ENCODE measurements around the gene HIGD2A.

HIGD2A gene, protein sequence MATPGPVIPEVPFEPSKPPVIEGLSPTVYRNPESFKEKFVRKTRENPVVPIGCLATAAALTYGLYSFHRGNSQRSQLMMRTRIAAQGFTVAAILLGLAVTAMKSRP

DNA sequence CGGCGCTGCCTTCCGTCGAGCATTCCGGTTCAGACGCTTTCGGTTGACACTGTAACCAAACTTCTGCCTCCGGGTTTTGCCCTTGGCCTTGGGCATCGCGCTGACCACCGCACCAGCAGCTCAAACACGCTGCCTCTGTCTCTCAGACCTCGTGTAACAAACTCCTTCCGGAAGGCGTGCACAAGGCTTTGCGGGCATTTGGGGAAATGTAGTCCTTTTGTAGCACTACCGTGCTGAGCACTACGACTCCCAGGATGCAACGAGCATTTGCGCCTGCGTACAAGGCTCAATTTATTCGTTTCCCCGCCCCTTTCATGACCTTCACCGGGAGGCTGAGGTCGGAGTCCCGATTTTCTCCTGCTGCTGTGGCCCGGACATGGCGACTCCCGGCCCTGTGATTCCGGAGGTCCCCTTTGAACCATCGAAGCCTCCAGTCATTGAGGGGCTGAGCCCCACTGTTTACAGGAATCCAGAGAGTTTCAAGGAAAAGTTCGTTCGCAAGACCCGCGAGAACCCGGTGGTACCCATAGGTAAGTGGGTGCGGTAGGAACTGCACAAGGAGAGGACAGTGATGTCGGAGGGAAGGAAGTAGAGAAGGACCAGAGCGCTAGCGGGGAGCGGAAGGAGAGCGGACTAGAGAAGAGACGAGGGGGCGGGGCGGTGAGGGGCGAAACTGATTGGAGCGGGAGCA lies at the start of gene HIGD2A, which contains the start of gene NOP16:
Gene HIGD2A (plus strand): TSS at position 308 of the 691 bp plus-strand sequence. CDS start 69 bp downstream, at position 377.
Gene NOP16 (minus strand): TSS at position 155 of the 691 bp plus-strand sequence. CDS start 59 bp downstream, at position 96.
- H3K4me3 ChIP-seq (ENCODE audit: low read depth, low read length) = peak within 1 kb of the TSS; percentile 91
- in situ Hi-C loops (cut with HindIII; ENCODE audit: low sequenced_read_pairs) = no loop called here
- peak; percentile 99 for DNase-seq (ENCODE audit: low read depth, low spot score)
- TF ChIP-seq, protein P1, sequence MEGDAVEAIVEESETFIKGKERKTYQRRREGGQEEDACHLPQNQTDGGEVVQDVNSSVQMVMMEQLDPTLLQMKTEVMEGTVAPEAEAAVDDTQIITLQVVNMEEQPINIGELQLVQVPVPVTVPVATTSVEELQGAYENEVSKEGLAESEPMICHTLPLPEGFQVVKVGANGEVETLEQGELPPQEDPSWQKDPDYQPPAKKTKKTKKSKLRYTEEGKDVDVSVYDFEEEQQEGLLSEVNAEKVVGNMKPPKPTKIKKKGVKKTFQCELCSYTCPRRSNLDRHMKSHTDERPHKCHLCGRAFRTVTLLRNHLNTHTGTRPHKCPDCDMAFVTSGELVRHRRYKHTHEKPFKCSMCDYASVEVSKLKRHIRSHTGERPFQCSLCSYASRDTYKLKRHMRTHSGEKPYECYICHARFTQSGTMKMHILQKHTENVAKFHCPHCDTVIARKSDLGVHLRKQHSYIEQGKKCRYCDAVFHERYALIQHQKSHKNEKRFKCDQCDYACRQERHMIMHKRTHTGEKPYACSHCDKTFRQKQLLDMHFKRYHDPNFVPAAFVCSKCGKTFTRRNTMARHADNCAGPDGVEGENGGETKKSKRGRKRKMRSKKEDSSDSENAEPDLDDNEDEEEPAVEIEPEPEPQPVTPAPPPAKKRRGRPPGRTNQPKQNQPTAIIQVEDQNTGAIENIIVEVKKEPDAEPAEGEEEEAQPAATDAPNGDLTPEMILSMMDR (IDR thresholded peaks at IDR 0.05; ENCODE audit: low read depth, low read length) = no peak

DNA sequence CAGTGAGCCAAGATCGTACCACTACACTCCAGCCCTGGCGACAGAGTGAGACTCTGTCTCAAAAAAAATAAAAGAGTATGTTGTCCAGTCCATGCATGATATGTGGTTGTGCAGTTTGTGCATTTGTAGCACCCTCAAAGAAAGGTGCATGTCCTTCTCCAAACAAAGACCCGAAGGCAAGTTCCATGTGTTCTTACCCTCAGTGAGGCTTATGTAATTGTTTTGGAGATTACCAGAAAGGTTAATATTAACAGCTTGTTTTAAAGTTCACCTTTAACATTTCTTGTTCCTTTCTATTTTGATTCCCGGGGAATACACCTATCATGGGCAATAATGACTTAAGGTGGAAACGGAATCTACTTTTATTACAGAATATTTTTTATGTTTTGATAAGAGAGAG lies 49.2 kb upstream of the HIGD2A start:
- TF ChIP-seq, protein P1 (IDR thresholded peaks at IDR 0.05; ENCODE audit: low read depth, low read length) = no peak
- no peak overlapping the region for H3K4me3 ChIP-seq (ENCODE audit: low read depth, low read length)
- in situ Hi-C loops (cut with HindIII; ENCODE audit: low sequenced_read_pairs) = no loop called here
- DNase-seq (ENCODE audit: low read depth, low spot score) = no peak

DNA sequence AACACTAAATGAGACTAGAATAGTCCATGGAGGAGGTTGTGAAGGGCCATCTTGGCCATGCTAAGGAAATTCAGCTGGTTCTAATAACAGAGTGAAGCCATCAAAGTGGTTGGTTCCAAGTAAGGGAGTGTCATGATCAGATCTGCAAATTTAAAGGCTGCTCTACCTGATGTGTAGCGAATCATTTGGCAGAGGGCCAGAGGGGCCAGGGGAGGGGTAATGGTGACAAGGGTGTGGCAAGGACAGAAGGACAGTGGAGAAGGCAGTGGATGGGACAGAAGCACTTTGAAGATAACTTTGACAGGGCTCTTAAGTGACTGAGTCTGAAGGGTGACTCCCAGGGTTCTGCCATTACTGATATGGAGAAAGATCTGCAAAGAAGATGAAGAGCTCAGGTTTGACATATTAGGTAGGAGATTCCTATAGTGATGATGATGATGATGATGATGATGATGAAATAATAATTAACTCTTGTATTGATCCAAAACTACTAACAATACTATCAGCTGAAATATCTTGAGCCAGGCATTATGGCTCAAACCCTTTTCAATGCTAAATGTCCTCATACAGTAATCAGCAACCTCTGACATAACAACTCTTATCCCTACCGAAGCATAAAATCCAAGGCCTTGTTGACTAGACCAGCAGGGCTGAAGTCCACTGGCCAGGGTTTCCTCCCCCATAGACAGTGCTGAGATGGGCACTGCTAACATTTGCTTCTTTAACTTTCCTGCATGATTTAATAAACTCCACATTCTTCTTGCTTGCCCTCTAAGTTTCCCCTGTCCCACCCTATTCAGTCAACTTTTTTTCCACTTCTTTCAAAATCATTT lies 47.0 kb upstream of the HIGD2A start:
- no peak for DNase-seq (ENCODE audit: low read depth, low spot score)
- H3K4me3 ChIP-seq (ENCODE audit: low read depth, low read length) = no peak overlapping the region
- TF ChIP-seq, protein P1 (IDR thresholded peaks at IDR 0.05; ENCODE audit: low read depth, low read length) = no peak
- in situ Hi-C loops (cut with HindIII; ENCODE audit: low sequenced_read_pairs) = no loop called here

DNA sequence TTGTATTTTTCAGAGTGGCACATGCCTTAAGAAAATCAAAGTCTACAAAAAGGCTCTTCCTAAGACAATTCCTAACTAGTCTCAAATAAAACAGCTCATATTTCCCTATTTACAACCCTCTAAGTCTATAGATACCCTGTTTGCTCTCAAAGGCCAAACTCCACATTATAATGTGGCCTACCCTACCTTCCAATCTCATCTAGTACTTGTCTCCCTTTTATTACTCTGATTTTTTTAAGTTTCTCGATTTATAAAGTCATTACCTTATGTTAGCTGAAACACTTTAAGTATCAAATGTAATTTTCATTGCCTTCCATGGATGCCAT lies 46.4 kb upstream of the HIGD2A start:
- DNase-seq (ENCODE audit: low read depth, low spot score) = no peak
- TF ChIP-seq, protein P1 (IDR thresholded peaks at IDR 0.05; ENCODE audit: low read depth, low read length) = no peak
- in situ Hi-C loops (cut with HindIII; ENCODE audit: low sequenced_read_pairs) = no loop called here
- H3K4me3 ChIP-seq (ENCODE audit: low read depth, low read length) = no peak overlapping the region

DNA sequence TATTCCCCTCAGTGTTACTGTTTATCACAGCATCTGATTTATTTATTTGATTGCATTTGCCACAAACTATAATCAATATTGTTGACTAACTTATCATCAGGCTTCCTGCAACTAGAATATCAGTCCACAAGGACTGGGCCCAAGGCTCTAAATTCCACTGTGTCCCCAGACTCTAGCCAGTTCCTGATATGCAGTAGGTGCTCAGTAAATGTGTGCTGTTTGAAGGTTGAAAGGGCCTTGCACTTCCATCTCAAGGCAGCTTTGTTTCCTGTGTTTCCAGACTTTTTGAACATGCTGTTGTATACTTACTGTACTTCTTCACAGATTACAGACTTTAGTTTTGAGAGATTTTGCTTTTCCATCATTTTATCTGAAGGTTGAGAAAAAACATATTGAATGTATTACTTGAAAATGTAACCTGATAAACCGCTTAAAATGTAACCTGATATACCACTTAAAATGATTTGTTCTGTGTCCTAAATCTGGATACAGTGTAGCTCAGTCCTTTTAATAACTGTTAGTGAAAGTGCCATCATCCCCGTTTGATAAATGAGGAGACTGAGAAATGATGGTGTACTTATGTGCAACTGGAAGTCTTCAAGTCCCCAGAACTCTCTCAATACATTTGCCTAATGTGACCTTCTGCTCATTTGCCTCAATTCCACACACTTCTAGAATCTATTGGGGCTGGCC lies 45.6 kb upstream of the HIGD2A start:
- in situ Hi-C loops (cut with HindIII; ENCODE audit: low sequenced_read_pairs) = no loop called here
- TF ChIP-seq, protein P1 (IDR thresholded peaks at IDR 0.05; ENCODE audit: low read depth, low read length) = no peak
- no peak for DNase-seq (ENCODE audit: low read depth, low spot score)
- no peak overlapping the region for H3K4me3 ChIP-seq (ENCODE audit: low read depth, low read length)

DNA sequence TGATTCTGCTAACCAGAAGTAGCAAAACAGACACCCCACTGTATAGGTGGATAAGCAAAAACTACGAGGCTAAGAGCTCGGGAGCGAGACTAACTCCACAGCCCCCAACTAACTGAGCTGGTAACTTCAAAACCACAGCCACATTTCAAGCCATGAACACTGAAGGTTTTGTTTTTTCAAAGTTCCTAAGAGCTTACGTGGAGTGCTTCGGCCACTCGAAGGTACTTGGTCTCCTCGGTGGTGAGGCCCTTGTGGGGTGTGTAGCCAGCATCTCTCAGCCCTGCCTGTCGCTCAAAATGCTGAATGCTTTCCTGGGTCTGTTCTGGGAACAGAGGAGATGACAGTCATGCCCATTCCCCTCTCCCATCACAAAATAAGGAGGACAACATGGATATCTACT lies 38.1 kb upstream of the HIGD2A start:
- TF ChIP-seq, protein P1 (IDR thresholded peaks at IDR 0.05; ENCODE audit: low read depth, low read length) = no peak
- H3K4me3 ChIP-seq (ENCODE audit: low read depth, low read length) = no peak overlapping the region
- no peak for DNase-seq (ENCODE audit: low read depth, low spot score)
- in situ Hi-C loops (cut with HindIII; ENCODE audit: low sequenced_read_pairs) = no loop called here
